ENCODE data around the gene TTN.

DNA sequence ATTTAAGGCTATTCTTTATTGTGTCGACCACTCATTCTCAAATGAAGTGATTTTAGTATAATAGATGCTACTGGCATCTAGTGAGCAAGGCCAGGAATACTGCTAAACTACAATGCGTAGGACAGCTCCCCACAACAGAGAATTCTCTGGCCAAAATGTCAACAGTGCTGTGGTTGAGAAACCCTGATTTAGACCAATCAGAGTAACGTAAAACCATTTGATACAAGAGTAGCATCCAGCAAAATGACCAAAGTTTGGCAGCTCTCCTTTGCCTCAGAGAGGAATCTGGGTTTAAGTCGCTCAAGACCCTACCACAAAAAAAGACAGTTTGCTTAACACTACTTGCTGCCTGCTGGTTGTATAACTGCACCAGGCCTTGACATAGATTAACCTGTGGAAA lies 37.0 kb upstream of the TTN start:
- TF ChIP-seq, protein P1, sequence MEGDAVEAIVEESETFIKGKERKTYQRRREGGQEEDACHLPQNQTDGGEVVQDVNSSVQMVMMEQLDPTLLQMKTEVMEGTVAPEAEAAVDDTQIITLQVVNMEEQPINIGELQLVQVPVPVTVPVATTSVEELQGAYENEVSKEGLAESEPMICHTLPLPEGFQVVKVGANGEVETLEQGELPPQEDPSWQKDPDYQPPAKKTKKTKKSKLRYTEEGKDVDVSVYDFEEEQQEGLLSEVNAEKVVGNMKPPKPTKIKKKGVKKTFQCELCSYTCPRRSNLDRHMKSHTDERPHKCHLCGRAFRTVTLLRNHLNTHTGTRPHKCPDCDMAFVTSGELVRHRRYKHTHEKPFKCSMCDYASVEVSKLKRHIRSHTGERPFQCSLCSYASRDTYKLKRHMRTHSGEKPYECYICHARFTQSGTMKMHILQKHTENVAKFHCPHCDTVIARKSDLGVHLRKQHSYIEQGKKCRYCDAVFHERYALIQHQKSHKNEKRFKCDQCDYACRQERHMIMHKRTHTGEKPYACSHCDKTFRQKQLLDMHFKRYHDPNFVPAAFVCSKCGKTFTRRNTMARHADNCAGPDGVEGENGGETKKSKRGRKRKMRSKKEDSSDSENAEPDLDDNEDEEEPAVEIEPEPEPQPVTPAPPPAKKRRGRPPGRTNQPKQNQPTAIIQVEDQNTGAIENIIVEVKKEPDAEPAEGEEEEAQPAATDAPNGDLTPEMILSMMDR (IDR thresholded peaks at IDR 0.05): no peak
- no peak for TF ChIP-seq EZH2 (IDR thresholded peaks at IDR 0.05; ENCODE audit: borderline replicate concordance, insufficient read depth, low read depth, low read length, poor library complexity, severe bottlenecking)

Measured in B cell (primary cell).